GM12874 (cell line): ENCODE measurements around the gene DDR2.

Experiments used
- CTCF ChIP-seq: IDR thresholded peaks from 2 replicates; pipeline ENCODE4 v1.5.1; 2011; ENCODE audit warnings: low read depth, mild to moderate bottlenecking, control low read depth, low read length, moderate library complexity; ENCODE audit not compliant: insufficient read depth

The DDR2 gene

GRCh38 chr1:162681122-162681436 lies 48.8 kb downstream of the DDR2 start:
- TF ChIP-seq CTCF = no peak

- TF ChIP-seq CTCF = no peak
These were observed 49.8 kb downstream of the DDR2 start for GRCh38 chr1:162682013-162682419.

- no peak for TF ChIP-seq CTCF
These were observed 55.6 kb downstream of the DDR2 start for GRCh38 chr1:162687870-162688269.

GRCh38 chr1:162688521-162688920 lies 56.3 kb downstream of the DDR2 start:
- no peak for TF ChIP-seq CTCF

GRCh38 chr1:162688931-162689330 lies 56.7 kb downstream of the DDR2 start:
- TF ChIP-seq CTCF = no peak

GRCh38 chr1:162689745-162690671 lies 57.7 kb downstream of the DDR2 start:
- no peak for TF ChIP-seq CTCF

GRCh38 chr1:162690672-162691434 lies 58.6 kb downstream of the DDR2 start:
- no peak for TF ChIP-seq CTCF
